Cardiac fibroblast (primary cell): Measurements from ENCODE around the gene PFKFB3.
"Not testable (repeated sequence)": the region's sequence is repeated elsewhere in the genome, so short reads cannot be mapped to it uniquely, and the experiment has no call there.

Source experiments
- DNase-seq, 2 donors: peaks; one replicate each; pipeline versions ENCODE4 v3.0.0 to v3.0.0-alpha.2; 2010; ENCODE audit warnings: low read depth in 2 of 2
- H3K4me3 ChIP-seq, 2 donors: replicated peaks in 1 of 2; 1 replicate in 1 of 2; 2 replicates in 1 of 2; pipeline ENCODE4 v1.5.1; 2011; ENCODE audit warnings: low read depth in 2 of 2, low read length in 2 of 2, mild to moderate bottlenecking in 2 of 2, moderate library complexity in 1 of 2
- CTCF ChIP-seq: IDR thresholded peaks from one replicate; pipeline ENCODE4 v1.5.1; 2011; ENCODE audit warnings: low read depth, mild to moderate bottlenecking, low read length, inconsistent platforms

Gene PFKFB3

DNA sequence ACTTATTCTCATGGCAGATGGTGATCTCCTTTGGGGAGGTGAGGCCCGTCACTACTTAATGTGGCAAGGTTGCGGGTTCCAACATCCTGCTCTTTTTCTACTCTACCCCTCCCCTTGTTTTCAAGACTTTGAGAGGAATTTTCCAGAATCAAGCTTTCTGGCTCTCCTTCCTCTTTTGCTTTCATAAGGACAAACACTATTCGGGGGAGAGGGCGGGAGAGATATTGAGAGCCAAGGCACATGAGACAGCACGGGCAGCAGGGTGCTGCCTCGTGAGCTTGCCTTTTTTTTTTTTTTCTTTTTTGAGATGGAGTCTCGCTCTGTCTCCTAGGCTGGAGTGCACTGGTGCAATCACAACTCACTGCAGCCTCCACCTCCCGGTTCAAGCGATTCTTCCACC, 6.9 kb upstream of the PFKFB3 start:
- no peak for TF ChIP-seq CTCF
- DNase-seq = peak in 1 of 2 donors; percentile 72
- no peak overlapping the region for H3K4me3 ChIP-seq

DNA sequence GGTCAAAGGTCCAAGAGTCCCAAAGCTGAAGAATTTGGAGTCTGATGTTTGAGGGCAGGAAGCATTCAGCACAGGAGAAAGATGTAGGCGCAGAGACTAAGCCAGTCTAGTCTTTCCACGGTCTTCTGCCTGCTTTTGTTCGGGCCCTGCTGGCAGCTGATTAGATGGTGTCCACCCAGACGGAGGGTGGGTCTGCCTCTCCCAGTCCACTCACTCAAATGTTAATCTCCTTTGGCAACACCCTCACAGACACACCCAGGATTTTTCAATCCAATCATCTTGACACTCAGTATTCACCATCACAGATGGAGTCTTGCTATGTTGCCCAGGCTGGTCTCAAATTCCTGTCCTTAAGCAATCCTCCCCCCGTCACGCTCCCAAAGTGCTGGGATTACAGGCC, 6.2 kb upstream of the PFKFB3 start:
- not testable (repeated sequence) for DNase-seq, H3K4me3 ChIP-seq

- no peak for TF ChIP-seq CTCF
- peak in 1 of 2 donors; percentile 53 for DNase-seq
- no peak overlapping the region for H3K4me3 ChIP-seq
Measured at GRCh38 chr10:6197321-6197720, 5.4 kb upstream of the PFKFB3 start.

- TF ChIP-seq CTCF = no peak
- DNase-seq = no peak
Measured at GRCh38 chr10:6198171-6198570, 4.6 kb upstream of the PFKFB3 start.

GRCh38 chr10:6199131-6199733, 3.5 kb upstream of the PFKFB3 start:
- no peak for TF ChIP-seq CTCF
- DNase-seq = no peak
- no peak overlapping the region for H3K4me3 ChIP-seq

More at GRCh38 chr10:6198171-6198570, 4.6 kb upstream of the PFKFB3 start:
- H3K4me3 ChIP-seq = no peak overlapping the region

DNA sequence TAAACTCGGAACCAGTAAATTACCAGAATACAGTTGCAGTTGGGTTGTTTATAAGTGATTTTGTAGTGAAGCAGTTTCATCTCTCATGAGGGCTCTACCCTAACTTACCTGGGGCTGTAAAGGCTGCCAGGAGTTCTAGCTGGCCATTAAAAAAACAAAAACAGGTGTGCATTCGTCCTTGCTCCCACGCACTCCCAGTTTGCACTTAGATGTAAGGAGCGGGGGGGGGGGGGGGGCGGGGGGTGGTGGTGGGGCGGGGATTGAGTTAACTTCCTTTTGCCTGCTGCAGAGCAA, 2.3 kb upstream of the PFKFB3 start:
- TF ChIP-seq CTCF = no peak
- H3K4me3 ChIP-seq = peak overlapping the region in 1 of 2 donors; percentile 57

GRCh38 chr10:6200734-6201515, 1.8 kb upstream of the PFKFB3 start:
- no peak for TF ChIP-seq CTCF
- peak in 1 of 2 donors; percentile 39 for DNase-seq
- H3K4me3 ChIP-seq = peak overlapping the region; percentile 47 to 57

More for the DNA sequence above, 2.3 kb upstream of the PFKFB3 start:
- DNase-seq = no peak
